HG02623 (cell line): Measurements from ENCODE around the gene CX3CL1.
"Not testable (repeated sequence)": the region's sequence is repeated elsewhere in the genome, so short reads cannot be mapped to it uniquely, and the experiment has no call there.

ENCODE experiments used
- ATAC-seq: cut with Tn5 transposase; IDR thresholded peaks from one replicate; pipeline ENCODE4 v1.9.1; 2021; ENCODE audit warnings: moderate library complexity; ENCODE audit not compliant: unreplicated experiment

CX3CL1 gene

GRCh38 chr16:57381791-57382534 lies 9.7 kb downstream of the CX3CL1 start:
- ATAC-seq: no peak

- ATAC-seq: no peak
These were observed 10.4 kb downstream of the CX3CL1 start for GRCh38 chr16:57382535-57383275.

- no peak for ATAC-seq
These were observed 11.3 kb downstream of the CX3CL1 start for GRCh38 chr16:57383276-57384247.

GRCh38 chr16:57384248-57385070 lies 12.2 kb downstream of the CX3CL1 start:
- ATAC-seq: no peak

- no peak for ATAC-seq
These were observed 12.8 kb downstream of the CX3CL1 start for GRCh38 chr16:57385083-57385482.

GRCh38 chr16:57386381-57386951 lies 14.2 kb downstream of the CX3CL1 start:
- no peak for ATAC-seq

- no peak for ATAC-seq
These were observed 15.5 kb downstream of the CX3CL1 start for GRCh38 chr16:57387598-57388354.

- no peak for ATAC-seq
These were observed 16.2 kb downstream of the CX3CL1 start for GRCh38 chr16:57388359-57389086.

- ATAC-seq: no peak
These were observed 16.8 kb downstream of the CX3CL1 start for GRCh38 chr16:57389087-57389468.

GRCh38 chr16:57390636-57391295 lies 18.5 kb downstream of the CX3CL1 start:
- ATAC-seq: no peak

- ATAC-seq: no peak
These were observed 19.0 kb downstream of the CX3CL1 start for GRCh38 chr16:57391300-57391699.

GRCh38 chr16:57391708-57392107 lies 19.4 kb downstream of the CX3CL1 start:
- ATAC-seq: no peak

GRCh38 chr16:57392694-57393093 lies 20.4 kb downstream of the CX3CL1 start:
- ATAC-seq: no peak

GRCh38 chr16:57394444-57394843 lies 22.2 kb downstream of the CX3CL1 start:
- no peak for ATAC-seq

- no peak for ATAC-seq
These were observed 22.7 kb downstream of the CX3CL1 start for GRCh38 chr16:57395026-57395425.

GRCh38 chr16:57396786-57397185 lies 24.5 kb downstream of the CX3CL1 start:
- no peak for ATAC-seq

- not testable (repeated sequence) for ATAC-seq
These were observed 25.2 kb downstream of the CX3CL1 start for GRCh38 chr16:57397493-57397892.
